Activated CD4-positive, alpha-beta T cell treated with anti-CD3 and anti-CD28 coated beads, Interleukin-2, amount 50 U/mL, for 24 hours (primary cell): Measurements from ENCODE around the gene CUBN.
A peak's percentile ranks its signal among the peaks of the same experiment; 100 is the strongest.

Experiments
- DNase-seq, 2 donors: peaks; one replicate each; pipeline ENCODE4 v3.0.0-alpha.2; 2020; ENCODE audit warnings: low read depth in 1 of 2, low spot score in 1 of 2

CUBN gene

GRCh38 chr10:16794005-16794404, 335.6 kb downstream of the CUBN start:
- no peak for DNase-seq

- DNase-seq = no peak
Measured at GRCh38 chr10:16792675-16793074, 336.9 kb downstream of the CUBN start.

GRCh38 chr10:16789765-16790164, 339.8 kb downstream of the CUBN start:
- DNase-seq = no peak

- DNase-seq = no peak
Measured at GRCh38 chr10:16789261-16789660, 340.4 kb downstream of the CUBN start.

GRCh38 chr10:16788778-16789177, 340.8 kb downstream of the CUBN start:
- DNase-seq = no peak

GRCh38 chr10:16788125-16788524, 341.5 kb downstream of the CUBN start:
- DNase-seq = no peak

GRCh38 chr10:16787361-16787791, 342.2 kb downstream of the CUBN start:
- DNase-seq = peak; percentile 25 to 65

- DNase-seq = no peak
Measured at GRCh38 chr10:16780338-16780880, 349.2 kb downstream of the CUBN start.

- DNase-seq = peak; percentile 33 to 74
Measured at GRCh38 chr10:16779384-16779915, 350.2 kb downstream of the CUBN start.

GRCh38 chr10:16777473-16778370, 351.9 kb downstream of the CUBN start:
- no peak for DNase-seq

GRCh38 chr10:16776896-16777295, 352.7 kb downstream of the CUBN start:
- DNase-seq = no peak
